Measurements from ENCODE around the gene ZRANB1.

The ZRANB1 gene

DNA sequence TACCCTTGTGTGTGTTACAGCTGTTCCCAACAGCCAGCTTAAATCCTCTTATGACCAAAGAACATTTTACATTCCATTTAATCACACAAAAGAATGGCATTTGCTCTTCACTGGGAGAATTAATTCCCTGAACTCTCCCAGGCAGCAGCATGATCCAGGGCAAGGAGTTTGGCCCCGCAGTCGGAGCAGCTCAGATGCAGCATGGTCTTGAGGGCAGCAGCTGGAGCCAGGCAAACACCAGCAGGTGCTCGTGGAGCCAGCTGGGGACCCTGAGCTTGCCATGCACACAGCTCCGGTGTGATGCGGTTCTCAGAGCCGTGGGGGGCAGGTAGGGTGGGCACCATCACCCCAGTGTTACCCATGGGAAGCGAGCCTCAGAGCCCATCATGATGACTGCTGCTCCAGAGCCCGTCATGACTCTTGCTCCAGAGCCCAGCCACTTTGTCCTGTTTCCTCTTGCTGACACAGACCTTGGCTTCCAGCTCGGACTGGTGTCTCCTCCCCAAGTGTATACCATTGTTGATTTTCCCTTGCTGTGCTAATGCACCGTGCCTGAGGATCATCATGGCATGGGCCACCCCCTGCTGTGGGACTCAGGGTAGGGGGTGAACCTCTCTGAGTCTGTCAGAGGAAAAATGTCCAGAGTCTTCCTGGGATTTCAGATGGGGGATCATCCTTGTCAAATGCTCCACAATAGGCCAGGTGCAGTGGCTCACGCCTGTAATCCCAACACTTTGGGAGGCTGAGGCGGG is 75.8 kb downstream of the ZRANB1 start:
- no peak for DNase-seq (ENCODE audit: low read depth in 2 of 3, low spot score in 2 of 3)

DNA sequence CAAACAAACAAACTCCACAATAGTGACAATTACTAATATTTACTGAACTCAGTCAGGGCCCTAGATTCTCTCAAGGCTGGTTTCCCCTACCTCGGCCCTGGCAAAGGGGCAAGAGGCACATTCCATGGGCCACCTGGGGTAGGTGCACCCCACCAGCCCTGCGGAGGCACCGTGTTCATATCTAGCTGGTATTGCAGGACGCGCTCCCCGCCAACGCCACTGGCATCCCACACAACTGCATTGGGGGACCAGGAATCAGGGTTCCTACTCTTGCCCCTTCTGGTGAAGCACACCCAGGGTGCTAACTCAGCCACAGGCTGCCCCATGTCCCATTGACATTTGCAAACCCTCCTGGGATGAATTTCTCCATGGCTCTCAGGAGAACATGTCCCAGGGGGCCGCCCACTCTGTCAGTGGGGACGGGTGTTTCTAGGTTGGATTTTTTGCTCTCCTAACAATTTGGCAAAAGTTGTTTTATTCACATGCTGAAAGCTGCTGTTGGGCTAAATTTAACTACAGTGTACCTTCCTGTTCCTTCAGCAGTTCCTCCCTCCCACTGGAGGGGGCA is 76.7 kb downstream of the ZRANB1 start:
- DNase-seq (ENCODE audit: low read depth in 2 of 3, low spot score in 2 of 3) = no peak

DNA sequence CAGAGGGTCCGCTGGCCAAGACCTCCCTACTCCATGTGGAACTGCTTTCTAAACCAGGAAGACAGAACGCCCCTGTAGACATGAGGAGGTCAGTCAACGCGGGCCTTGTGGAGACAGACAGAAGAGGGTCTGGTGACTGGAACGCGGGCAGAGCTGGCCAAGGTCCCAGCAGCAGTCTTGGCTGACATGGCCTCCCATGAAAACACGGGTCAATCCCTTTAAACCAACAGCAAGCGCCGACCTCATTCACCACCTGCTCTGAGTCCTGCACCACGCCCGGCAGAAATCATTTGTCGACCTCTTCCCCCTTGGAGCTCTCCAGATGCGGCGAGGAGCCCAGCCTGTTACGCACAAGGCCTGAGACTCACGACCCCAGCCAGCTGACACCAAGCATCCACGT is 78.5 kb downstream of the ZRANB1 start:
- DNase-seq (ENCODE audit: low read depth in 2 of 3, low spot score in 2 of 3) = no peak

DNA sequence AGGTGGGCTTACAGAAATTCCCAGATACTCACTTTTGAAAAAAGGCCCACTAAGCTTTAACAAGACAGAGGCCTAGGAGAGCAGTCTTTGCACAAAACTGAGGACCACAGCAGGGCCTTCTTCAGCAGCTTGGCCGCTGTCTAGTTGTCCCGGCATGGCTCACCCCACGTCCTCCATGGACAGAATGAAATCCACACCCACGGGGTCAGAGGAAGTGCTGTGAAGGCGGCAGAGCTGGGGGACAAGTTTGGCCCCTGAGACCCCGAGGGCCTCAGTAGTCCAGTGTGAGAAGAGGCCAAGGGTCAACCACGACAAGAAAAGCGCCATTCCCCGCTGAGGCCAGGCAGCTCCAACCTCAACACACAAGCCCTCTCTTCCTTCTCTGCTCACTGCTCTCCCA is 78.9 kb downstream of the ZRANB1 start:
- DNase-seq (ENCODE audit: low read depth in 2 of 3, low spot score in 2 of 3) = no peak

DNA sequence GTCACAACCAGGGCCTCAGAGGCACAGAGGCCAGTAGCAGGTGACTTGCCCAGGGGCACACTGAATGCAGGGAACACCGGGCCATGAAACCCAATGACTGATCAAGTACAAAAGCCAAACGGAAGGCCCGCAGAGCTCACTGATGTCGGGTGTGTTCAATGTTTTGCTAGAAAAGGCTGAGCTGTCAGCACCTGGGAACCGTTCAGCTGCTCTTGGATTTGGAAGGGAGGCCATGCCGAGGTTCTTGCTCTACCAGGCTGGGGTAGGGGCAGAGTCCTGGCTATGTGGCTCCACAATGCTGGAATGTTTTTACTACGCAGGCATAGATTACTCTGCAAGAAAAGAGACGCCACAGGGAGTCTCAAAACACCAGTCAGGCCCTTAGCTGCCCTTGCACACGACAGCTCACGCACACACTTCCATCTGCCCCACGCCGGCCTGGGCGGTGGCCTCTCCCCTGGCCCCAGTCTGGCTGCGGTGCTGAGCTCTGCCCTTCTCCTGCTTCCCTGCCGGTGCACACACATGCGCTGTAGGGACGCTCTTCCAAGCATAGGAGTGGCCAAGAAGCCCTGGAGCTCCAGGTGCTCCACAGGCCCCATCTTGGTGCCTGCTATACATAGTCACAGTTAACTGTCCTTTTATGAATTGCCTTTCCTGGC is 79.9 kb downstream of the ZRANB1 start:
- DNase-seq (ENCODE audit: low read depth in 2 of 3, low spot score in 2 of 3) = no peak

DNA sequence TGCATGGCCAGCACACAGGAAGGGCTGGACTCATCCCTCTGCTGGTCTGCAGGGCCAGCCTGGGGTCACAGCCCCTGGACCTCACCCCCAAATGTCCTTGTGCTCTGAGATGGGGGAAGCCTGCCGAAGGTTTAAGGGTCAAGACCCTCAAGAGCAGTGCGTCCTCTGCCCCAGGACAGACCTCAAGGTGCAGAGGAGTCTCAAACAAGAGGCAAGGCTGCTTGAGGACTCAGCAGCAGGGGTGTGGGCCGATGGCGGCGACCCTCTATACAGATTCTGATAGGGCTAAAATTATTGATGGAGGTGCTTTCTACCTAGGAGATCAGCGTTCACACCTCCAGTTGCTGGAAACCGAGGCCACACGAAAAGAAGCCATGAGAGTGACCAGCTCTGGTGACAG is 80.7 kb downstream of the ZRANB1 start:
- DNase-seq (ENCODE audit: low read depth in 2 of 3, low spot score in 2 of 3) = no peak

DNA sequence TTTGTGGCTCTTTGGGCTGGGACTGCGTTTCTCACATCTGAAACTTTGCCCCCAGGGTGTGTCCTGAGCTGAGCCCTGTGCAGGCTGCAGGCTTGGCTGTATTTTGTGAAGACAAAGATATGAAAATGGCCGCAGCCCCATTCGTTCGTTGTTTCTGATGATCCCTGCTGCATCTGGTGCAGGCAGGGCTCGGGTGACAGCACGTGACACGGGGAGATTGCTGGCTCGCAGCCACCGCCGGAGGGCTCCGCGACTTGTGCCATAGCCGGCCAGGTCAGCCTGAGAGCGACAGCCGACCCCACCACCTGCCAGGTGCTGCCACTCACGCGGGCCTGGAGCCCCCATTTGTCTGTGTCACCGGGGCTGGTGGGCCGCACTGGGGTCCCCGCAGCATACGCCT is 81.3 kb downstream of the ZRANB1 start:
- no peak for DNase-seq (ENCODE audit: low read depth in 2 of 3, low spot score in 2 of 3)

DNA sequence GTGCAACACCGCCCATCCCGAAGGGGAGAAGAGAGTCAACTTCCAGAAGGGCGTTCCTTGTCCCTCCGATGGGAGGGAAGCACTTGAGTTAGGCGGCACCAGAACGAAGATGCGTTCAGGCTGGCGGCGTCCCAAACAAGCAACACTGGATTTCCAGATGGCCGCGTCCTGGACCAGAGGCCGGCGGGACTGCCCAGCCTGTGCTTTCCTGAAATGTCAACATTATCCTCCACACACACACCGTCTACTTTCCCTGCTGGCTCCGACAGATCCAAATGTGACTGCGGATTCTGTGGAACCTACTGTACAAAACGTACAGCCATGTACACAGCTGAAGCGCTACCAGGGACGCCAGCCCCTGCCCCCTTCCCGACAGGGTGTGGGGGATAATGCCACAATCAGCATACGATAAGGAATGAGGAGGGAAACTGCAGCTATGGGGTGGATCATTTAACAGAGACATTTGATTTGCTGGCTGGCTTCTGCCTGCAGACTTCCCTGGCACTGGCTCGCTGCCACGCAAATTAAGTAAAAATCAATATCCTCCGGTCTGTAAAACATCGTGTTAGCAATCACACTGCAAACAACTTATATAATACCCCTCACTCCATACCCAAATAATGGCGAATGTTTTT is 82.1 kb downstream of the ZRANB1 start:
- DNase-seq (ENCODE audit: low read depth in 2 of 3, low spot score in 2 of 3) = no peak

DNA sequence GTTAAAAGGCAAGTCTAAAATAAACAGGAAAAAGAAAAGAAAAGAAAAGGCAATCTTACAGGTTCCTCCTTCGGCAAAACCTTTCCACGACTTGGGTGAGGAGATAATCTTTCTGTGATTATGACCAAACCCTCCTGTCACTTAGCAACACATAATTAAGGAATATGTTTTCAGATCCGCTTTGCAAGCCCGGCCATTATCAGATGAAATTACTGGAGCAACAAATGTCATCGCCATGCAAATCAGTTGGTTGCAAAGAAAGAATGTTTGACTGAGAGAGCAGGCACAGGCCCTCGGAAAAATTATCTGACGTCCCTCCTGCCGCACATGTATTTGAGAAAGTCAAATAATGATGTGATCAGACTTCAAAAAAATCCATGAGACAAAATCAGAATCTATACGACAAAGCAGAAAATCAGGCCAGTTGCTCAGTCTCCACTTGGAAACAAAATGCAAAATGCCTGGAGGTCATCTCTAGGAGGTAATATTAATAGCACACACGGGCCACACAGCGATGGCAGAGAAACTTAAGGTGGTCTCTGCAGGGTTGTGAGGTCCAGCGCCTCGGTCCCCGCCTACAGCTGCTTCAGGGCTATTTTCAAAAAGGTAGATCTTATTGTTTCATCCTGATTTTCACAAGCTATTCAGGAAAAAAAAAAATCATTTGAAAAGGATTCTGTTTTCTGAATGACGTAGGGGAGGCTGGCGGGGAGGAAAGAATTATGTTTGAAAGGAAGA is 82.7 kb downstream of the ZRANB1 start:
- DNase-seq (ENCODE audit: low read depth in 2 of 3, low spot score in 2 of 3) = no peak

DNA sequence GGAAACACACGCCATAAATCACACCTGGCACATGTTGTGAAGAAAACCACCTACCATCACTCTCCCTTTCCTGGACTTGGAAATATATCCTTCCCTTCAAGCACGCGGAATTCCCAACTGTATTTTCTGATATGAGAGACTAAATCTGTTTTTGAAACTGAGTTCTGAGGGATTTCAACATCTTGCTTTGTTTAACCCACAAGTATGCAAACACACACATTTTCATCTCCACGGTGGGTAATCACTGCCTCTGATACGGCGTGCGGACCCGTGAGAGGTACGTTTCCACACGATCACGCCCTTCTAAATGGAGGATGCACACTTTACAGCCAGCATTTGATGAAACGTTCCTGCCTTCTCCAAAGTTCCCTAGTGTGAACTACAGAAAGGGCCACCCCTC is 83.4 kb downstream of the ZRANB1 start:
- no peak for DNase-seq (ENCODE audit: low read depth in 2 of 3, low spot score in 2 of 3)

DNA sequence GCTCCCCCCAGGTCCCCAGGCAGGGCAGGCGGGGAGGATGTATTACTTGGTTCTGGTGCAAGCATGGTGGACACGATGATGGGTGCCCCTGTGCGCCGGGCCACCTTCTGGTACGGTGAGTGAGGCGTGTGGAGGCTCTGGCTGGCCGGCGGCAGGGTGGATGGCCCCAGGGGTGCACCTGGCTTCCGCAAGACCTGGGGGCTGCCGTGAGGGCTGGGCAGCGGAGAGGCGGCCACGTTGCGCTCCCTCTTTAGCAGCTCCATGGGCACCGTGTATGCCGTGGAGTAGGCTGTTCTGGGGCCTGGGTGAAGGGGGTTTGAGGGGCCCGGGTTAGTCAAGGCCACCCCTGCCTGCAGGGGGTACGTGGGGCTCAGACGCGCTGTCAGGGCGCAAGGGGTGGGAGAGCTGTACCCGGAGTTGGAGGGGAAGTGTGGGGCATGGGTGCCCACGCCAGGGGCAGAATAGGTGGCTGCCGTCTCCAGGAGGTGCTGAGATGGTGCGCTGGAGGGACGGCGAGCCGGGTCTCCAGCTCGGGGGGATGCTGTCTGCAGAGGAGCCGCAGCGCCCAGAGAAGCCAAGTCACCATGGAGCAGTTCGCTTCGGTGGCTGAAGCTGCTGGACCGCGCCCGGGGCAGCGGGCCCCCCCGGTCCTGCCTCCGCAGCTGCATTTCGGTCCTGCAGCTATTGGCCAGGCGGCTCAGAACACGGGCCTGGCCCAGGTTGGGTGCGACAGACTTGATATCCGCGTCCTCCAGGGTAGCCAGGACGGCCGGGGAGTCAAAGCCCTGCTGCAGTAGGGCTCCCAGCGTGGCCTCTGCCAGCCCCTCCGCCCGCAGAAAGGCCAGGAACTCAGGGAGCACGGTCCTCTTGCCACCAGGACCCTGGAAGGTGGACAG is 84.4 kb downstream of the ZRANB1 start:
- no peak for DNase-seq (ENCODE audit: low read depth in 2 of 3, low spot score in 2 of 3)

DNA sequence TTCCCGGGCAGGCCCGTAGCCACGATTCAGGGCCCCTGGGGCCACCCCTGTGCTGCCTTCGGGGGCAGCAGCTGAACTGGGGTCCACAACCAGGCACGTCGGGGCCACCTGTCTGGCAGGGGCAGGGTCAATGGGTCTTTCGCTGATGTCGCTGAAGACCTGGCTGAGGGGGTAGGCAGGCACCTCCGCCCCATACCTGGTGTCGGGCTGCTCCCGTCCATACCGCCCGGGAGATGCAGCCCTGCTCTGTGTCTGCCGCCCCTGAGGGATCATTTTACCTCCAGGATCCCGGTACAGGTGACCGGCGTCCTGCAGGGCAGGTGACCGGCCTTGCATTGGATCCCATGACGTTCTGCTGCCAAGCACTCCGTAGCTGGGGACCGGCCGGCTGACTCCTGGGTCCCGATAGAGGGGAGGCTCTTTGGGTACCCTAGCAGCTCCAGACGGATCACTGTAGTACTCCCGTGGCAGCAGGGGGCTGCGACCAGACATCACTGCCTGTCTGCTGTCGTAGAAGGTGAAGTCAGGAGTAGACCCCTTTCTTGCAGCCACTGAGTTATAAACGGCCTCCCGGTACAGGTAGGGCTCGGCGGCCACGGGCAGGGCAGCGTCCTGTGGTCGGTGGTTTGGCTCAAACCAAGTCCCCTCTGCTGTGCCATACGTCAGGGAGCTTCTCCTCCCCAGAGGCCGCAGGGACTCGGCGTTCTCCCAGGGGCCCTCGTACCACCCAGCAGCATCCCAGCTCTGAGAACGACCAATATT is 85.2 kb downstream of the ZRANB1 start:
- no peak for DNase-seq (ENCODE audit: low read depth in 2 of 3, low spot score in 2 of 3)

DNA sequence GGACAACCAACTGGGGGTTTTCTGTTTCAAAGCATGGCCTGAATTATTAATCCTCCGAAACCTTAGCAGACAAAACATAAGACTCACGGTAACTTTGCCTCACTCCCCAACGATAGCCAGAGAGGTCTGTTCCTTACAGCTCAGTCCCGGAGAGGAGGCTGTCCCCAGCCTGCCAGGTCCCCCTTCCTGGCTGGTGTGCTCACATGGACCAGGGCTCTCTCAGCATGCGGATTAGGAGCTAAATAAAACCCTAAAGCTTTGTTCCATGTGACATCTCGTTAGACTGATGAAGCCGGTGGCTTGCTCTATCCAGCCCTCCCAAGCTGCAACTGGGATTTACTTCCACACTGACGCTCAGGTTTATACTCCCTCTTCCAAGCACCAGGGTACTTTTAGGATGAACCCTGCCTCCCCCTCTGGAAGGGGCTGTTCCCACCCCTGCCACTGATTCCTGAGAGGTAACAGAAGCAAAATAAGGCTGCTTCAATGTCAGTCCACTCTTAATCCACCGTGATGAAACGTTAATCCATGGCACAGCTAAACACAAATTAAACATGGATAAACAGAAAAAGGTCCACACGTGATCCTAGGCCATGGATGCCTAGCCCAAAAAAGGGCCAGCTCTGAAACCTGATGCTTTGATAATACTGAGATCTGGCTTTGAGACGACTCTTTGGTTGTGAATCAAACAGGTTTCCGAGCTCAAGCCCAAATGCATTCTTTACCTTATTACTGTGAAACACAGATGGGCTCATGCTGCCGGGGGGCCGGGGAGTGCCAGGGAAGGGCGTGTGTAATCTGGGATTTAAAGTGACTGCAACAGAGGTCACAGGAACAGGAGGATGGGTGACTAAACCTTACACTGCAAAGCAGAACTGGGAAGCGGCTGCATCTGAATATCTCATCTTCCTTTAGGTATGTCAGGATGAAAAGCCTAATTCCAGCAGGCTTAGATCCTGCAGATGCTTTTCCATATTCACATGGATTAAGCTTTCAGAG is 86.2 kb downstream of the ZRANB1 start:
- DNase-seq (ENCODE audit: low read depth in 2 of 3, low spot score in 2 of 3) = no peak

DNA sequence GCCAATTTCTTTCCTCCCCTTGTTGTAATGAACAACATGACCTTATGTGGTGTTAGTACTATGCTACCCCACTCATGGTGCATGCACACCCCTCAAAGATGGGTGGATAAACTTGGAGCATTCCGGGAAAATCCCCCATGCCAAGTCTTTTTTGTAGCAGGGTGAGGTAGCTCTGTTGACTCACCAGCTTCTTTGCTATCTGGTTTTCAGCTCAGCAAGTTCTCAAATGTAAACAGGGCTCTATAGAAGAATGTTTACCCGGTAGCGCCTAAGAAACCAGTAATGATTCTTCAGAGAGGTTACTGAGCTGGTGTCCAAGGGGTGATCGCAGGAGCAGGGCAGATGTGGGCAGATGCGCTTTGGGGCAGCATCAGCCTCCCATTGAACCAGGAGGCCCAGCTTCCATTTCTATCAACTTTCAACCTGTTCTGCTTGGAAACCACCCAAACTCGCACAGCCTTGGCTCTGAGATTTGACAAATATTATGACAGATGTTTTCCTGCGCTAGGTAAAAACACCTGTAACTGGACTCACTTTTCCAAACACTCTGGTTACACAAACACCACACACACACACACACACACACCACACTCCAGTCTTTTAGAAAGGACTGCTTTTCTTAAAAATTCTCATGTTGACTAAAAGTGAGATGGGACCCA is 87.8 kb downstream of the ZRANB1 start:
- no peak for DNase-seq (ENCODE audit: low read depth in 2 of 3, low spot score in 2 of 3)

DNA sequence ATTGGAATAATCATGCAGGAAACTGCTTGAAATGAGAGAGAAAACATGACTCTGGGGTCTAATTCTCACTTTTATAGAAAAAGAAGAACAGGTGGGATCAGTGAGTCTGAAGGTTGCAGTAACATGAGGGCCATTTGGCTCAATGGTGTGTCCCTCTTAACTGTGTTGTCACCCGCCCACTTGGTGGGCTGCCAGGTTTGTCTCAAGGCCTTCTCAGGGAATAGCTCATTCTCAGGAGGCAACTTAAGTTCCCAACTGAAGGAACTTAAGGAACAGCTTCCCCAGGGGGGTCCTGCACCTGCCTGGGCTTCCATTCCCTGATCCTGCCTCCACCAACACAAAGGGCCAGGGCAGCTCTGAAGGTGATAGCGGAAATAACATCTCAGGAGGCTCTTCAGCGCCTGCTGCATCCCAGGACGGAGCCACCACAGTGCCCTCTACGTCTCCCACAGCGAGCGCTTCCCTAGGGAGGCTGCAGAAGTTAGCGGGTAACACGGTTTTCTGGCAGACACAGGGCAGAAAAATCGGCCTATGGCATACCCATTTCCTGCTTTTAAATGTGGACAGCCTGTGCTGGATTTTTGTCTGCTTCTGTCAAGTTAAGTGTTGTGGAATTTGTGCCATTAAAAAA is 88.8 kb downstream of the ZRANB1 start:
- no peak for DNase-seq (ENCODE audit: low read depth in 2 of 3, low spot score in 2 of 3)

DNA sequence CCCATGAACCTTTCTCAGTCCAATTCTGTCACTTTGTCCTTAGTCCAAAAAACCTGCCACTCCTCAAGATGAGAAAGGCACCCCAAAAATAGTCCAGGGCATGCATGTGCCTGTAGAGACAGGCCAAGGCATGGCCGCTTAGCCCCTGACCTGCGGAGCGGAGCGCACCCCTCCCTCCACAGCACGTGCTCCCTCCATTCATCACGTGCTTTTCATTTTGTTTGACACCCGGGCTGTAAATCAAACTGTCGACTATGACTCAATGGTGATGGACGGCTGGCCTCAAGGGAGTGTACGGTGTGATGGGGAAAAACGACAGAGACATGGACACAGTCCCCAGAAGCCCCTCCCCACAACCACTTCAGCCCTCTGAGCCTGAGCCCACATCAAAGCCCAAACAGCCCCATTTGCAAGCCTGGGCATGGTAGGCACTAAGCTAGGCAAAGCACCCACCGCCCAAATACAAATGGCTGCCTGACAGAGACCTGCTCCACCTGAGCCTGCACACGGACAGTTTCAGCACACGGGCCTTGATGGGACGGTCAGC is 90.6 kb downstream of the ZRANB1 start:
- DNase-seq (ENCODE audit: low read depth in 2 of 3, low spot score in 2 of 3) = no peak
